HG03060 (cell line): Measurements from ENCODE around the gene AKAP5.
A peak's percentile ranks its signal among the peaks of the same experiment; 100 is the strongest.

Experiments
- ATAC-seq: cut with Tn5 transposase; IDR thresholded peaks from one replicate; pipeline ENCODE4 v1.9.1; 2021; ENCODE audit warnings: low read depth, moderate number of reproducible peaks; ENCODE audit not compliant: unreplicated experiment

AKAP5 gene, protein sequence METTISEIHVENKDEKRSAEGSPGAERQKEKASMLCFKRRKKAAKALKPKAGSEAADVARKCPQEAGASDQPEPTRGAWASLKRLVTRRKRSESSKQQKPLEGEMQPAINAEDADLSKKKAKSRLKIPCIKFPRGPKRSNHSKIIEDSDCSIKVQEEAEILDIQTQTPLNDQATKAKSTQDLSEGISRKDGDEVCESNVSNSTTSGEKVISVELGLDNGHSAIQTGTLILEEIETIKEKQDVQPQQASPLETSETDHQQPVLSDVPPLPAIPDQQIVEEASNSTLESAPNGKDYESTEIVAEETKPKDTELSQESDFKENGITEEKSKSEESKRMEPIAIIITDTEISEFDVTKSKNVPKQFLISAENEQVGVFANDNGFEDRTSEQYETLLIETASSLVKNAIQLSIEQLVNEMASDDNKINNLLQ

GRCh38 chr14:64465191-64465822 lies at the start of gene AKAP5:
AKAP5 (plus strand) TSS chr14:64465499; CDS start chr14:64468395, 2,896 bp downstream.
- no peak for ATAC-seq

DNA sequence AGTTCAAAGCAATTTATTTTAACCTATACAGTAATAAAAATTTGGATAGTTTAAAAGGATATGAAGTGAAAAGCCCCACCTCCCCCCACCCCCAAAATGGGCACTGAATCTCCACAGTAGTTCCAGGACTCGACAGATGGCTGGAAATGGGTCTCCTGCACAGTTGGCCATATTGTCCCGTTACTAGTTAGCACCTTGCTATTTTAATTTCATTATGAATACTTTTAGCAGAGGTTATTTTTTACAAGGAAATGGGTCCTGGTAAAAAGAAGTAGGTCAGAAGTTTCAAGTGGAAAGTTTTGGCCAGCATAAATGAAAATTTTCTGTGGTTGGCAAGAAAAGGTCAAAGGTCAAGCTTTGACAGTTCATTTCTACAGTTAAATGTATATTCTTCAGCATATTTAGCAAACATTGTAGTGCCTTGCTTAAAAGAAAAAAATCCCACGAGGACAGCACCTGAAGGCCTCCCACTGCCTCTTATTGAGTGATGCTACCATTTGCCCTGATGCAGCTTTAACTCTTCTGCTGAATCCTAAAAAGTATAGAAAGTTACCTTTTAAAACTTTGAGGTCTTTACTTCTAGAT lies 48.9 kb upstream of the AKAP5 start:
- no peak for ATAC-seq

DNA sequence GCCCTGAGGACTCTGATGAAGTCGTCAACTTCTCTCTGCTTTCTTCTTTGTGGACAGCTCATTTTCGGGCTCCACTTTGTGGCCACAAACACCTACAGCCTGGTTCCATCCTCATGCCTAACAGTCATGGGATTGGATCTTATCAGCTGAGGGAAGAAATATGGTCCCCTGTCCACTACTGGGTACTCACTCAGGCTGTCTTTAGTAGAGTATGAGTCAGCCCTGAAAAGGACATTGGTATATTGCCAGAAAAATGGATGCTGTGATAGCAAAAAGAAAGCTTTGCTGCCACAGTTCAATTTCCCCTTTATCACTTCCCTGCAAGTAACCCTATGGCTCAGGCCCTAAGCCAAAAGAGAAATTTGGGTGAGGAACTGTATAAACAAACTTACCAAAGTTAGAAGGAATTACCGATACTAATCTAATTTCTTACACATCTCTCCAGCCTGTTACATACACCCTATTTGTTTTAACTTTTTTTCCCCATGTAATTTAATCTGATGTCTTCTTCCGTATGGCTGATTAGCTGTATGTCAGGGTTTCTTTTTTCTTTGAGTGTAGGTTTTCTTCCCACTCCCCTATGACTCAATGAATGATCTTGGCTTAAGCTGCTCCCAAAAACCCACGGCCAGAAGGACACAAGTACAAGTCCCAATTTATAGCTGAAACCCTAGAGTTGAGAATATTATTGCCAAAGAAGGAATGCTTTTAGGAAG lies 48.1 kb upstream of the AKAP5 start:
- ATAC-seq = no peak

GRCh38 chr14:64417771-64418125 lies 47.6 kb upstream of the AKAP5 start:
- ATAC-seq = no peak

- no peak for ATAC-seq
Measured at GRCh38 chr14:64419003-64419402, 46.3 kb upstream of the AKAP5 start.

DNA sequence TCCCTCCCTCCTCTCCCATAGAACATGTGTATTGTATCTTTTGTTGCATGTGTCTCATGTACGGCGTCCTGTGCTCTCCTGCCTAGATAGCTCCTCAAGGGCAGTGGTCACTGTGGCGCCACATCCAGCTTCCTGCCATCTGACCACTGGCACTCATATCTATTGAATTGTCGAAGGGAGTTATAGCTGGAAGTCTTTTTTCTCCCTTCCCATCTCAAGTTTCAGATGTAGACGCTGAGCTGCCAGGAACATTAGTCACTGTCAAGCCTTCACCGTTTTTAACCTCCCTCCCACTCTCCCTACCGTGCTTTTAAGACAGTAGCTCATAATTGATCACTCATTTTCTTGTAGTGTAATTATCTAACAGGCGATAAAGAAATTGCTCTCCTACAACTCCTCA lies 44.1 kb upstream of the AKAP5 start:
- ATAC-seq = no peak

- no peak for ATAC-seq
Measured at GRCh38 chr14:64422005-64422404, 43.3 kb upstream of the AKAP5 start.

GRCh38 chr14:64422756-64423155 lies 42.5 kb upstream of the AKAP5 start:
- no peak for ATAC-seq

DNA sequence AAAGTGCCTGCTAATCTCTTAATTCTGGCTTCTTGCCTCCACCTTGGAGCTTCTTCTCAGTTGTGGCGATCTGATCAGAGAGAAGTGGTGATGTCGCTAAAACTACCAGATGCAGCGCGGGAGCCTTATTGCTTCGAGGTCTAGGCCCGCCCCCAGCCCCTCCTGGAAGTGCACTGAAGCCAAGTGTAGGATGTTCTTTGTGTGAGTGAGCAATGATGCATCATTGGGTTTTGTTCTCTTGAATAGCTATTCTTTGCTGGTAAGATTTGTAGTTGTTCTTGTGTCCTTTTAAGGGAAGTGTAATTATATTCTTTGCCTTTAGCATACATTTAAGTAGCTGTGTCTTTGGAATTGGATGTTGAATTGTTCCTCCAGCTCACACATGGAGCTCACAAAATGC lies 41.3 kb upstream of the AKAP5 start:
- no peak for ATAC-seq

DNA sequence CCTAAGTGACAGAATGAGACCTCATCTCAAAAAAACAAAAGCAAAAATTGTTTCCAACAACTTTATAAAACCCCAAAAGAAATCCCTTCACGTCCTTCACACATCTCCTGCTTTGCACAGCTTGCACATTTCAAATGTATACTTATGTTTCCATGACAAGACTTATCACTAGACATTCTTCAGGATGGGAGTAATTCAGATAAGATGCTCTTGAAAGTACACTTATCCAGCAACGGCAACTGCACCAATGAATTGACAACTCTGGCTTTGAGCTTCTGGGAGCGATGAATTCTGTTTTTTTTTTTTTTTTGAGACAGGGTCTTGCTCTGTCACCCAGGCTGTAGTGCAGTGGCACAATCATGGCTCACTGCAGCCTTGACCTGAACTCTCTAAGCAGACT lies 30.8 kb upstream of the AKAP5 start:
- no peak for ATAC-seq

DNA sequence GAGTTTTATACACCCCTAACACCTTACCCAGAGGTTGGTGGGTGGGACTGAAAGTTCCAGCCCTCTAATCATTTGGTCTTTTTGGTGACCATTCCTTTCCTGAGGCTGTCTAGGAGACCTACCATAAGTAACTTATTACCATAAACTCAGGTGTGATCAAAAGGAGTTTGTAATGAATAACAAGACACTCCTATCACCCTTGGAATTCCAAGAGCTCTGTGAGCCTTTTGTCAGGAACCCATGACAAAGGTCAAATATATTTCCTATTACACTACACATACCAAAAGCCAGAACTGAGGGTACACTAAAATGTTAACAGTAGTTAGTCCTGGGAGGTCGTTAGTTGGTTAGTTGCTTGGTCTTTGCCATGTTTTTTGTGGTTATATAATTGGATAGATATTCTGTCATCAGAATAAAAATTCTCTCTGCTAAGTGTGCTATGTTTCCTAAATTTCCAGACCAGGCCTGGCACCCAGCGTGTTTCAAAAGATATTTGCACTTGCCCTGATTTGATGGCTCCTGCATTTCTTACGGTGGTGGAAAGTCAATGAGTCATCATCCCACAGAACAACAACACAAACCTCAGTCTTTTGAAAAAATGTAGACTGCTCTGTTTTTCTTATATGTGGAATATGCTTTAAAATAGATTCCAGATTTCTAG lies 27.0 kb upstream of the AKAP5 start:
- no peak for ATAC-seq

DNA sequence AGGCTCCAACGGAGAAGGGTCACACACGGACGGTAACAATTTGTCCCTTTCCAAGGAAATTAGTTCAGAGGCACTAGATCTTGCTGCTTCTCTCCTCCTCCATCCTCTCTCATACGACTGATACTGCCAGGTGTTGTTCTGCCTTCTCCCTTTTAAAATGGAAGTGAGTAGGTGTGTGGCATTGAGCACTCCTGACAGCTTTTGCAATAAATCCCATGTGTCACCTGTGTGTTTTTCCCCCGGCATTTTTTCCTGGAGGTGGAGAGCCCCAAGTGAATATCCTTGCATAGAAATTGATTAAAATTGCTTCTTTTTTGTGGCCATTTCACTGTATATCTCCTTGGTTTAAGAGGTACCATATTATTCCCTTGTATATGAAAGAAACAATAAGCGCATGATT lies 26.2 kb upstream of the AKAP5 start:
- ATAC-seq = no peak

DNA sequence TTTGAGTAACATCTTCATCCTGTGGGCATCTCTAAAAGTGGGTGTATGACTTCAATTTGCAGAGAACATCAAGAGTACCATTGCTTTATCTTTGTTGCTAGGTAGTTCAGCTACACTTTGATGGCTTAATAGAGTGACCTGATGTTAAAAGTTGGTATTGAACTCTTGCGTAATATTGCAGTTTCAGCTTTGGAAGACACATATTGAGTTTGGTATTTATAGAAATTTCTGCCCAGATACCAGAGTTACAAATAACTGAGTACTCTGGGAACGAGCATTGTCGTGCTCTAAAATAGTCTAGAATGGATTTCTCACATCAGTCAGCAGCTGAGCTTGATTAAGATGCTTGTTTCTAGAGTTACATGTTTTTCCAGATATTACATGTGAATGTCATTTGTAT lies 24.8 kb upstream of the AKAP5 start:
- no peak for ATAC-seq

- no peak for ATAC-seq
Measured at GRCh38 chr14:64442300-64442988, 22.9 kb upstream of the AKAP5 start.

DNA sequence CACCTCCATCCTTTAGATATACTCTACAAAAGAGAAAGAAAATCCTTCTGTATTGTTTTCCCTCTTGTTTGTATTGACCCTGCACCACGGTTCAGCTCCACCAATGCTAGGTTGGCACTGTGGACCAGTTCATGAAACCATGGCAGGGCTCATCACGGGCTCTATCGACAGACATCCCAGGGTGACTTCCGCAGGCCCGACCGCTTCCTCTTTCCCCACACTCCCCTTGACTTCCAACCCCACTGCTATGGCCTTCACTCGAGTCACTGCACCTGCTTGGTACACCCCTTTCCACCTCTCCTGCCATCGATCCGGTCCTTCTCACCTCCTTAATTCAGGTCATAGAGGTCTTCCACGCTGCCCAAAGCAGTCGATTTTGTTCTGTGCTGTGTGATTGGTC lies 21.2 kb upstream of the AKAP5 start:
- no peak for ATAC-seq

- ATAC-seq = peak; percentile 81
Measured at GRCh38 chr14:64444984-64445845, 20.1 kb upstream of the AKAP5 start.

DNA sequence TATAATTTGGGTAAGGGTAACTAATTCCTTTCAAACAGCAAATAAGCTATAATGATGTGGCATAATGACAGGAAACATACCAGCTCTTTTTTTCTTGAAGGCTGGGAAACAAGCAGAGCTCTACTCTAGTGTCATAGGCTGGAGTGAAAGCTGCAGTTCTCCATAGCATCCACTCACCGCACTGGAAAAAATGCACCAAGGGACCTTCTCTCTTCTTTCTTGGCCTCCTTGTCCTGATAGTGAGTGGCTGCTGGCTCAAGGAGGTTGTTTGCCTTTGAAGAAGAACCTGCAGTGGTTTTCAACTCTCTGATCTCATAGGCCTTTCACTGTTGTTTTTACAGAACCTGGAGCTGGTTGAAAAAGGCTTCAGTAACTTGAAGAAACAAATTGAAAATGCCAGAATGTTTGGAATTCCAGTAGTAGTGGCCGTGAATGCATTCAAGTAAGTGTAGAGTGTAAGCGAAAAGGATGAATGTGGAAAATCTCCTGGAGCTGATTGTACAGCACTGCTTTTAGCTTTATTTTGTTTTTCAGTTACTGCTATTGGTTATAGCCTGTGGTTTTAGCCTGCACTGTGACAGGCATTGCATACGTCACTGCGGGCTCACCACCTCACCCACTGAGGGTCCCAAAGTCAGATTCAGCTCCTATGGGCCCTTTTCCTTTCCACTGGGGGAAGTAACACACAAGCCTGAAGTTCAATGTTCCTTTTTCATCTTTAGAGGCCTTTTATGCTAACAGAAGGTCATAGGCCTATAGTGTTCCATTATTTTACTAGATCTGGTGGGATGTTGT lies 17.2 kb upstream of the AKAP5 start:
- no peak for ATAC-seq

- no peak for ATAC-seq
Measured at GRCh38 chr14:64450255-64450654, 15.0 kb upstream of the AKAP5 start.
